Measurements from ENCODE around the gene APBB3.

APBB3 gene

DNA sequence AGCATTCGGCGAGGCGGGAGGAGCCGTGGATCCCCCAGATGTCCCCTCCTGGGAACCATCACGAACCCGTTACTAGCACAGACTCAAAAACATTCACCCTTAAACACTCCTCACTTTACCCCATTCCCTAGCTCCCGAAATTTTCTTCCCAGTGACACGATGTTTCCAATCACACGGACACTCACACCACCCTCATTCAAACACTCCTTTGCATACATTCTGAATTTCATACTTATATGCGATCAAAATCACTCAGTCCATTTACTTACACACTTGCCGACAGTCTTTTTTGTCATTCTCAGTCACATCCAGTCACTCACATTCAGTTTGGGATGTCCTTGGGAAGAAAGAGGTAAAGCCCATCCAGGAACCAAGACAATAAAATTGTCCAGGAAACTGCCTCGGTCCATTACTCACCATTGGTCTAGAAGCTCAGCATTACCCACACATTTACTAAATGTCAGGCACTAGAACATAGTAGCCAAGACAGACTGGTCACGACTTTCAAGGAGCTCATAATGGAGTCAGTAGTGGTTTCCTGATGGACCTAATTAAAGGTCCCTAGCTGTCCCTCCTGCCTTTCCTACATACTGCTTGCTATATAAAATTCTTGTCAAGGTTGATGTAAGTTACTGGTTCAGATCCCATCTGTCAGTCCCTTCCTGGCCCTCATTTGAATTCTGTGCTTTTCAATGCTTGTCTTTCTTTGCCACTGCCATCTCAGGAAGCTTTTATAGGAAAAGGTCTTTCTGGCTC, 804 bp upstream of the APBB3 start:
- TF ChIP-seq GLIS3 (CRISPR knock-in tag; IDR thresholded peaks at IDR 0.05) = no peak
- TF ChIP-seq ZNF8 (CRISPR knock-in tag; IDR thresholded peaks at IDR 0.05) = no peak
- TF ChIP-seq ISL1 (CRISPR knock-in tag; IDR thresholded peaks at IDR 0.05) = no peak
- no peak; the same call in 2 of the 3 replicates for ATAC-seq

DNA sequence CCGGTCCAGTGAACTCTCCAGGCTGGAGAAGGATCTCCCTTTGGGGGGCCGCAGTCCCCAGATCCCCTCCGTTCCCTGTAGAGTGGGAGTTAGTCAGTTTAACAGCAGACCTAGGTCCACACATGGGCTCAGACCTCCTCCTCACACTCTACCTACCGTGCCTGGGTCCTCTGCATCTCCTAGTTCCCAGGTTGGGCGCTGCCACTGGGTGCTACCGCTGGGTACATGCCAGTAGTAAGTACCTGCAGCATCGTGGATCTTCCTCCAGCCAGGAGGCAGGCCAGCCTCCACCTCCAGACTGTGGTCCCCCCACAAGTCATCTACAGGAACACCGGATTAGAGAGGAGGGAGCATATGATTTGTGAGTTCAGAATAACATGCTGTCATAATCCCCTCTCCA, 802 bp downstream of the APBB3 start:
- TF ChIP-seq ZFP3 (CRISPR knock-in tag; IDR thresholded peaks at IDR 0.05) (no peak), ESRRG (CRISPR knock-in tag; IDR thresholded peaks at IDR 0.05) (no peak), SNAI2 (CRISPR knock-in tag; IDR thresholded peaks at IDR 0.05) (no peak)
- ATAC-seq = no peak

GRCh38 chr5:140561753-140562523, 2.5 kb downstream of the APBB3 start:
- TF ChIP-seq TCF4 (CRISPR knock-in tag; IDR thresholded peaks at IDR 0.05; ENCODE audit: borderline replicate concordance) (no peak), GLIS3 (CRISPR knock-in tag; IDR thresholded peaks at IDR 0.05) (no peak), ZFP30 (CRISPR knock-in tag; IDR thresholded peaks at IDR 0.05) (no peak), ZNF8 (CRISPR knock-in tag; IDR thresholded peaks at IDR 0.05) (no peak), BACH2 (CRISPR knock-in tag; IDR thresholded peaks at IDR 0.05; ENCODE audit: borderline replicate concordance) (no peak), ESRRG (CRISPR knock-in tag; IDR thresholded peaks at IDR 0.05) (no peak)
- ATAC-seq = no peak

DNA sequence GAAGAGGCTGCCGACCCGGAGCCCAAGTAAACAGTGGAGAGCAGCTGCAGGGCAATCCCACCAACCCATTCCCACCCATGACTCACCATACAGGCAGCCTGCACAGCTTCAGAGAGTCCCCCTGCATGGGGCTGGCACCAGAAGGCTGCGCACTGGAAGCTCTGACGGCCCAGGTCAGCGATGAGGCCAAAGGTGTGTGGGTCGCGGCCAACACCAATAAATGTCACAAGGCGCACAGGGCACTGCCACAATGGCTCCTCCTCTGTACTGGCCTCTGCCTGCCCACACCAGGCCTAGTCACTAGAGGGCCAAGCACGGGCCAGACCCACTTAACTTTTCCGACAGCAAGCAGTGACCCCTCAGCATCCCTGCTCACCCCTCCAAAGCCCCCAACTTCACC, 4.2 kb downstream of the APBB3 start:
- no peak for TF ChIP-seq OSR1 (CRISPR knock-in tag; IDR thresholded peaks at IDR 0.05)
- TF ChIP-seq ARNTL (CRISPR knock-in tag; IDR thresholded peaks at IDR 0.05; ENCODE audit: borderline replicate concordance, low read depth) = no peak
- no peak for TF ChIP-seq TCF4 (CRISPR knock-in tag; IDR thresholded peaks at IDR 0.05; ENCODE audit: borderline replicate concordance)
- no peak for TF ChIP-seq ISL1 (CRISPR knock-in tag; IDR thresholded peaks at IDR 0.05)
- TF ChIP-seq ZNF8 (CRISPR knock-in tag; IDR thresholded peaks at IDR 0.05) = no peak
- TF ChIP-seq ZNF70 (CRISPR knock-in tag; IDR thresholded peaks at IDR 0.05) = no peak
- TF ChIP-seq, protein P1, sequence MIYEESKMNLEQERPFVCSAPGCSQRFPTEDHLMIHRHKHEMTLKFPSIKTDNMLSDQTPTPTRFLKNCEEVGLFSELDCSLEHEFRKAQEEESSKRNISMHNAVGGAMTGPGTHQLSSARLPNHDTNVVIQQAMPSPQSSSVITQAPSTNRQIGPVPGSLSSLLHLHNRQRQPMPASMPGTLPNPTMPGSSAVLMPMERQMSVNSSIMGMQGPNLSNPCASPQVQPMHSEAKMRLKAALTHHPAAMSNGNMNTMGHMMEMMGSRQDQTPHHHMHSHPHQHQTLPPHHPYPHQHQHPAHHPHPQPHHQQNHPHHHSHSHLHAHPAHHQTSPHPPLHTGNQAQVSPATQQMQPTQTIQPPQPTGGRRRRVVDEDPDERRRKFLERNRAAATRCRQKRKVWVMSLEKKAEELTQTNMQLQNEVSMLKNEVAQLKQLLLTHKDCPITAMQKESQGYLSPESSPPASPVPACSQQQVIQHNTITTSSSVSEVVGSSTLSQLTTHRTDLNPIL (CRISPR knock-in tag; IDR thresholded peaks at IDR 0.05; ENCODE audit: low read depth) = no peak
- TF ChIP-seq RARB (CRISPR knock-in tag; IDR thresholded peaks at IDR 0.05) = no peak
- no peak for TF ChIP-seq ZC3H10 (CRISPR knock-in tag; IDR thresholded peaks at IDR 0.05)
- no peak for TF ChIP-seq ZFP3 (CRISPR knock-in tag; IDR thresholded peaks at IDR 0.05)
- TF ChIP-seq, protein P2, sequence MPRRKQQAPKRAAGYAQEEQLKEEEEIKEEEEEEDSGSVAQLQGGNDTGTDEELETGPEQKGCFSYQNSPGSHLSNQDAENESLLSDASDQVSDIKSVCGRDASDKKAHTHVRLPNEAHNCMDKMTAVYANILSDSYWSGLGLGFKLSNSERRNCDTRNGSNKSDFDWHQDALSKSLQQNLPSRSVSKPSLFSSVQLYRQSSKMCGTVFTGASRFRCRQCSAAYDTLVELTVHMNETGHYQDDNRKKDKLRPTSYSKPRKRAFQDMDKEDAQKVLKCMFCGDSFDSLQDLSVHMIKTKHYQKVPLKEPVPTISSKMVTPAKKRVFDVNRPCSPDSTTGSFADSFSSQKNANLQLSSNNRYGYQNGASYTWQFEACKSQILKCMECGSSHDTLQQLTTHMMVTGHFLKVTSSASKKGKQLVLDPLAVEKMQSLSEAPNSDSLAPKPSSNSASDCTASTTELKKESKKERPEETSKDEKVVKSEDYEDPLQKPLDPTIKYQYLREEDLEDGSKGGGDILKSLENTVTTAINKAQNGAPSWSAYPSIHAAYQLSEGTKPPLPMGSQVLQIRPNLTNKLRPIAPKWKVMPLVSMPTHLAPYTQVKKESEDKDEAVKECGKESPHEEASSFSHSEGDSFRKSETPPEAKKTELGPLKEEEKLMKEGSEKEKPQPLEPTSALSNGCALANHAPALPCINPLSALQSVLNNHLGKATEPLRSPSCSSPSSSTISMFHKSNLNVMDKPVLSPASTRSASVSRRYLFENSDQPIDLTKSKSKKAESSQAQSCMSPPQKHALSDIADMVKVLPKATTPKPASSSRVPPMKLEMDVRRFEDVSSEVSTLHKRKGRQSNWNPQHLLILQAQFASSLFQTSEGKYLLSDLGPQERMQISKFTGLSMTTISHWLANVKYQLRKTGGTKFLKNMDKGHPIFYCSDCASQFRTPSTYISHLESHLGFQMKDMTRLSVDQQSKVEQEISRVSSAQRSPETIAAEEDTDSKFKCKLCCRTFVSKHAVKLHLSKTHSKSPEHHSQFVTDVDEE (CRISPR knock-in tag; IDR thresholded peaks at IDR 0.05) = no peak
- no peak for TF ChIP-seq BACH2 (CRISPR knock-in tag; IDR thresholded peaks at IDR 0.05; ENCODE audit: borderline replicate concordance)

DNA sequence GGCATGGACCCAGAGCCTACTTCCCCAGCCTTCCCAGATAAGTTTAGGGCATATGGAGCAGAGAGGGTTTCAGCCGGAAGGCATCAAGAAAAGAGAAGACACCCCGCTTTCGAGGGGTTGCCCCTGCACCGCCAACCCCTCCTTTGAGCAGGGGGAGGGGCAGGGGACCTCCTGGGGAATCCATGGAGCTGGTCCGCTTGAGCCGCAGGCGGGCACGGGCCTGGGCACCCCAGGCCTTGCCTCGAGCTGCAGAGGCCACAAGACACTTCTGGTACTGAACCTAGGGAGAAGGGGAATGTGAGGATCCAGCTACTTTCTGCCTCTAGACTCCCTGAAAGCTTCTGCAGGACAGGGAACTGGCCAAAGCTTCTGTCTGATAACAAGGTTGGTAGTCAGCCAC, 5.9 kb downstream of the APBB3 start:
- TF ChIP-seq TCF4 (CRISPR knock-in tag; IDR thresholded peaks at IDR 0.05; ENCODE audit: borderline replicate concordance) (no peak), TOX (CRISPR knock-in tag; IDR thresholded peaks at IDR 0.05; ENCODE audit: borderline replicate concordance) (no peak), SNAI2 (CRISPR knock-in tag; IDR thresholded peaks at IDR 0.05) (no peak), OSR1 (CRISPR knock-in tag; IDR thresholded peaks at IDR 0.05) (no peak), PPARA (CRISPR knock-in tag; IDR thresholded peaks at IDR 0.05; ENCODE audit: borderline replicate concordance) (no peak), ARNTL (CRISPR knock-in tag; IDR thresholded peaks at IDR 0.05; ENCODE audit: borderline replicate concordance, low read depth) (no peak), ZFP3 (CRISPR knock-in tag; IDR thresholded peaks at IDR 0.05) (no peak)
- TF ChIP-seq, protein P3, sequence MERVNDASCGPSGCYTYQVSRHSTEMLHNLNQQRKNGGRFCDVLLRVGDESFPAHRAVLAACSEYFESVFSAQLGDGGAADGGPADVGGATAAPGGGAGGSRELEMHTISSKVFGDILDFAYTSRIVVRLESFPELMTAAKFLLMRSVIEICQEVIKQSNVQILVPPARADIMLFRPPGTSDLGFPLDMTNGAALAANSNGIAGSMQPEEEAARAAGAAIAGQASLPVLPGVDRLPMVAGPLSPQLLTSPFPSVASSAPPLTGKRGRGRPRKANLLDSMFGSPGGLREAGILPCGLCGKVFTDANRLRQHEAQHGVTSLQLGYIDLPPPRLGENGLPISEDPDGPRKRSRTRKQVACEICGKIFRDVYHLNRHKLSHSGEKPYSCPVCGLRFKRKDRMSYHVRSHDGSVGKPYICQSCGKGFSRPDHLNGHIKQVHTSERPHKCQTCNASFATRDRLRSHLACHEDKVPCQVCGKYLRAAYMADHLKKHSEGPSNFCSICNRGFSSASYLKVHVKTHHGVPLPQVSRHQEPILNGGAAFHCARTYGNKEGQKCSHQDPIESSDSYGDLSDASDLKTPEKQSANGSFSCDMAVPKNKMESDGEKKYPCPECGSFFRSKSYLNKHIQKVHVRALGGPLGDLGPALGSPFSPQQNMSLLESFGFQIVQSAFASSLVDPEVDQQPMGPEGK (CRISPR knock-in tag; IDR thresholded peaks at IDR 0.05; ENCODE audit: borderline replicate concordance) = no peak
- no peak for ATAC-seq

More for the DNA sequence above, 4.2 kb downstream of the APBB3 start:
- no peak for ATAC-seq

All from SK-N-SH treated with all-trans-retinoic acid at 6 μM for 48 hours (cell line).